PC-9 (cell line): Measurements from ENCODE around the gene TRAFD1. TPM values are rescaled to one million over a fixed set of nuclear protein-coding genes. Genes with fewer than 3 reads are reported as not detected.
"Not testable (repeated sequence)": the region's sequence is repeated elsewhere in the genome, so short reads cannot be mapped to it uniquely, and the experiment has no call there.

Source experiments
- BruUV-seq: library from RNA; stranded (reverse); fragments of 400-500 nt; replicated peaks from 2 replicates; lab custom pipeline; 2021; lab: Mats Ljungman, UMichigan
- CTCF ChIA-PET: fragments of 300-600 bp; sonication (Branson Sonifier 250); formaldehyde crosslinking; loops from one replicate; lab custom pipeline; 2022; ENCODE audit warnings: antibody characterized with exemption; lab: Charles Lee
- POLR2A ChIA-PET: fragments of 300-600 bp; sonication (Branson Sonifier 250); formaldehyde crosslinking; loops from one replicate; lab custom pipeline; 2022; ENCODE audit warnings: antibody characterized with exemption; ENCODE audit not compliant: unreplicated experiment; lab: Charles Lee
- DNase-seq, 2 experiments: peaks; one replicate each; pipeline versions ENCODE4 v3.0.0 to v3.0.0-alpha.2; 2015 to 2022; ENCODE audit warnings: mixed read lengths in 1 of 2
- H2AFZ ChIP-seq: fragments of 200-600 bp; sonication (generic); 2 replicates; pipeline ENCODE4 v1.8.1; 2017; ENCODE audit warnings: antibody characterized with exemption
- H3F3A ChIP-seq: fragments of 200-600 bp; sonication (generic); 2 replicates; pipeline ENCODE4 v1.8.1; 2017; ENCODE audit warnings: antibody characterized with exemption, mild to moderate bottlenecking, low read depth; ENCODE audit not compliant: insufficient read depth
- H3K27ac ChIP-seq: fragments of 200-600 bp; sonication (generic); 2 replicates; pipeline ENCODE4 v1.6.1; 2016; ENCODE audit warnings: mixed run types
- H3K27me3 ChIP-seq: fragments of 200-600 bp; sonication (generic); 2 replicates; pipeline ENCODE4 v1.6.1; 2016; ENCODE audit warnings: low read depth, mixed run types; ENCODE audit not compliant: insufficient read depth
- H3K36me3 ChIP-seq: fragments of 200-600 bp; sonication (generic); 2 replicates; pipeline ENCODE4 v1.6.1; 2016; ENCODE audit warnings: low read depth, mixed run types
- H3K4me1 ChIP-seq: fragments of 200-600 bp; sonication (generic); replicated peaks from 2 replicates; pipeline ENCODE4 v1.6.1; 2016; ENCODE audit warnings: mixed run types; ENCODE audit not compliant: insufficient read depth
- H3K4me2 ChIP-seq: fragments of 200-600 bp; sonication (generic); 2 replicates; pipeline ENCODE4 v1.6.1; 2017; ENCODE audit warnings: mixed run types
- H3K4me3 ChIP-seq: fragments of 200-600 bp; sonication (generic); 2 replicates; pipeline ENCODE4 v1.6.1; 2016; ENCODE audit warnings: mixed run types
- H3K79me2 ChIP-seq: fragments of 200-600 bp; sonication (generic); 2 replicates; pipeline ENCODE4 v1.6.1; 2017; ENCODE audit warnings: low read depth, mixed run types
- H3K9me2 ChIP-seq: fragments of 200-600 bp; sonication (generic); 2 replicates; pipeline ENCODE4 v1.8.1; 2017; ENCODE audit warnings: mild to moderate bottlenecking; ENCODE audit not compliant: insufficient read depth
- H3K9me3 ChIP-seq: fragments of 200-600 bp; sonication (generic); 2 replicates; pipeline ENCODE4 v1.8.1; 2016; ENCODE audit warnings: low read depth; ENCODE audit not compliant: insufficient read depth
- H4K20me1 ChIP-seq: fragments of 200-600 bp; sonication (generic); 2 replicates; pipeline ENCODE4 v1.8.1; 2017; ENCODE audit not compliant: insufficient read depth
- CTCF ChIP-seq: fragments of 200-600 bp; sonication (generic); conservative IDR thresholded peaks from 2 replicates; pipeline ENCODE4 v1.6.1; 2017; ENCODE audit warnings: mixed run types, antibody characterized with exemption, mild to moderate bottlenecking, moderate library complexity
- EZH2 ChIP-seq: fragments of 200-600 bp; sonication (generic); IDR thresholded peaks from 2 replicates; pipeline ENCODE4 v1.8.0; 2017; ENCODE audit warnings: antibody characterized with exemption, low read depth
- intact Hi-C: fragments of 100-400 bp; cut with micrococcal nuclease; formaldehyde crosslinking; loops from one replicate; pipeline ENCODE4 v1.10.0; 2022; ENCODE audit not compliant: unreplicated experiment
- total RNA-seq: library from RNA; stranded (reverse); gene quantifications from 2 replicates; pipeline ENCODE4 v1.2.3, GENCODE V29; 2021

TRAFD1 gene
- total RNA-seq, 1 experiment from 2014 or later: 38.7 TPM

GRCh38 chr12:112102127-112102526, 23.2 kb upstream of the TRAFD1 start:
- H3K4me1 ChIP-seq: peaks cover 30% of the 10 kb centered on the region
- H4K20me1 ChIP-seq: peaks cover 79% of the 10 kb centered on the region
- no peak overlapping the region for H3K4me2 ChIP-seq
- no peak overlapping the region for H3K4me3 ChIP-seq
- no peak overlapping the region for H3K27ac ChIP-seq
- H3K9me2 ChIP-seq: no peaks in the 10 kb centered on the region
- intact Hi-C loops: no loop called here
- TF ChIP-seq CTCF (no peak), EZH2 (no peak)
- peaks cover 64% of the 10 kb centered on the region for H3F3A ChIP-seq
- H3K36me3 ChIP-seq: peaks cover 48% of the 10 kb centered on the region
- ChIA-PET POLR2A (interaction anchor here (0.7 kb wide), 1 partner anchor 25 kb away, joined by 3 read pairs; no protein-coding TSS in a partner anchor), CTCF (interaction anchor here (0.6 kb wide), 1 partner anchor 9 kb away, joined by 16 read pairs; no protein-coding TSS in a partner anchor)
- H3K27me3 ChIP-seq: no peaks in the 10 kb centered on the region
- BruUV-seq: no TSS peak
- H3K79me2 ChIP-seq: peaks cover 100% of the 10 kb centered on the region
- no peaks in the 10 kb centered on the region for H3K9me3 ChIP-seq
- no peak for DNase-seq
- no peak overlapping the region for H2AFZ ChIP-seq

- POLR2A ChIA-PET: interaction anchor here (0.7 kb wide), 1 partner anchor 24 kb away, joined by 3 read pairs; no protein-coding TSS in a partner anchor
These were observed 22.6 kb upstream of the TRAFD1 start for GRCh38 chr12:112102746-112103145.

DNA sequence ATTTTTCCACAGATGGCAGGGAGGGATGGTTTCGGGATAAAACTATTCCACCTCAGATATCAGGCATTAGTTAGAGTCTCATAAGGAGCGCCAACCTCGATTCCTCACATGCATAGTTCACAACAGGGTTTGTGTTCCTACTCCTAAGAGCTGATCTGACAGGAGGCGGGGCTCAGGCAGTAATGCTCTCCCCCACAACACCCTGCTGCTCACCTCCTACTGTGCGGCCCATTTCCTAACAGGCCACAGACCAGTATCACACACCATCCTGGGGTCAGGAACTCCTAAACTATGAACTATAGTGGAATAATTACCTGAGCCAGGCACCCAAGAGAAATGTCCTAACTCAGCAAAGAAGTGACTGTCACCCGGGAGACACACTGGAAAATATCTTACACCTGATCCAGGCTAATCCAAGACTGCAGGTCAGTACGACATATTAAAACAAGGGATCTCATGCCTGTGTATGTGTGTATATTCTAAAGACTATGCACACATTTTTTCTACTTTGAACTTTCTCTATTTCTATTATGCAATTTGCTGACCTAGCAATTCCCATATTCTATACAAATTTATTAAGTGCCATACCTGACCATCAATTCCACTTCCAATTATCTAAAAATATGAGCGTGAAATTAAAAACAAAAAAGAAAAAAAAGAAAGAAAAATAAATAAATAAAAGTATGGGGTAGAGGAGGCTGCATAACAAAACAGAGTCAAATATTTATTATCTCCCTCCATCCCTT, 21.4 kb upstream of the TRAFD1 start:
- Histone ChIP-seq H3K36me3 (peaks cover 41% of the 10 kb centered on the region), H2AFZ (no peak overlapping the region), H3K4me3 (no peak overlapping the region), H3K79me2 (peaks cover 100% of the 10 kb centered on the region), H3K9me2 (no peaks in the 10 kb centered on the region), H3K27me3 (no peaks in the 10 kb centered on the region), H3K4me1 (peaks cover 20% of the 10 kb centered on the region), H3F3A (peaks cover 50% of the 10 kb centered on the region), H3K9me3 (no peaks in the 10 kb centered on the region), H3K4me2 (no peak overlapping the region), H4K20me1 (peaks cover 77% of the 10 kb centered on the region), H3K27ac (no peak overlapping the region)
- intact Hi-C loops: no loop called here
- POLR2A ChIA-PET: no interaction called here
- no TSS peak for BruUV-seq
- CTCF ChIA-PET: no interaction called here
- TF ChIP-seq CTCF: no peak
- TF ChIP-seq EZH2: no peak
- DNase-seq: no peak

More at GRCh38 chr12:112102746-112103145, 22.6 kb upstream of the TRAFD1 start:
- H3K4me3 ChIP-seq, H3K27me3 ChIP-seq, H3K4me2 ChIP-seq, H2AFZ ChIP-seq, DNase-seq, H3K27ac ChIP-seq, BruUV-seq, H3K9me2 ChIP-seq, CTCF ChIA-PET, H3K9me3 ChIP-seq, intact Hi-C loops: not testable (repeated sequence)
- Histone ChIP-seq H4K20me1 (peaks cover 80% of the 10 kb centered on the region), H3K36me3 (peaks cover 48% of the 10 kb centered on the region), H3K79me2 (peaks cover 100% of the 10 kb centered on the region), H3F3A (peaks cover 59% of the 10 kb centered on the region), H3K4me1 (peaks cover 27% of the 10 kb centered on the region)
